ENCODE results near the gene ANKHD1. TPM values are rescaled to one million over a fixed set of nuclear protein-coding genes. Genes with fewer than 3 reads are reported as not detected.

ANKHD1 gene
- total and polyA plus RNA-seq, 11 donors, result 41.4 to 78.8 (median 58.1) TPM

DNA sequence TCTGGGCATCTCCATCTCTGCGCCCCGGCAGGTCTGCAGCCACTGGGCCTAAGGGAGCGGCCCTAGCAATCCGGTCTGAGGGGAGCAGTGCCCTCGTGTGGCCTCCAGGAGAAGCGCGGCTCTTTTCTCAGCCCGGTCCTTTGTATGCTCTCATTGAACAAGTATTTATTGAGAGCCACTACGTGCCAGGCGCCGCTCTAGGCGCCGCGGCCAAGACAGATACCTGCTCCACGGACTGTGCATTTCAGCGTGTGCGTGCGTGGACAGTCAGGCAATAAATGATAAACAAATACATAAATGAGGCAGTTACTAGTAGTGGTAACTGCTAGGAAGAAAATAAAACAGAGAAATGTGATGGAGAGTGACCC, 43.9 kb upstream of the ANKHD1 start:
- peak overlapping the region in 7 of 12 donors; percentile 3 to 36 (median 10) for H3K4me3 ChIP-seq
- WGBS, 4 donors, result 0 to 2% (median 0%) methylated on average over 12 to 18 of the region's 18 CpGs

DNA sequence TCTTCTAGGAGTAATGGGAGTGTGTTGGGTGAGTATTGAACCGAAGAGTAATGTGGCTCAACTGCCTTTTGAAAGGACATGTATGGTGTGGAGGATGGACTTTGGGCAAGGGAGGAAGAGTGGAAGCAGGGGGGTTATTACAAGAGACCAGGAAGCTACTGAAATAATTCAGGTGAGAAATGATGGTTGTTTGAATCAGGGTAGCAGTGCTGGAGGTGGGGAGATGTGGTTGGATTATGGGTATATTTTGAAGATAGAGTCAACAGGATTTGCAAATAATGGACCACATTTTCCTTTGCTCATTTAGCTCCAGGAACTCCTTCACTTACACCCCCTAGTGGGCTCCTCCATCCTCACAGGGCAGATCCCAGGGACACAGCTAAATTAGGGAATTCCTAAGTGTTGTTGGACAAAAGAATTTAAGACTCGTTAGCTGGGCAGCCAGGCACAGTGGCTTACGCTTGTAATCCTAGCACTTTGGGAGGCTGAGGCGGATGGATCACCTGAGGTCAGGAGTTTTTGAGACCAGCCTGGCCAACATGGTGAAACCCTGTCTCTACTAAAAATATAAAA, 42.8 kb upstream of the ANKHD1 start:
- intact Hi-C loops (cut with DNase I), result loop anchor here in 5 of 10 donors (5.0 to 10.0 kb wide), 2 partner anchors 192 to 284 kb away; no protein-coding TSS in a partner anchor
- Histone ChIP-seq H3K36me3 (no peaks in the 10 kb centered on the region), H3K27ac (no peak overlapping the region), H3K9me3 (no peaks in the 10 kb centered on the region), H3K4me1 (peaks cover 0 to 22% (median 11%) of the 10 kb centered on the region in 12 donors), H3K4me3 (no peak overlapping the region), H3K27me3 (no peaks in the 10 kb centered on the region)
- TF ChIP-seq, protein P1, sequence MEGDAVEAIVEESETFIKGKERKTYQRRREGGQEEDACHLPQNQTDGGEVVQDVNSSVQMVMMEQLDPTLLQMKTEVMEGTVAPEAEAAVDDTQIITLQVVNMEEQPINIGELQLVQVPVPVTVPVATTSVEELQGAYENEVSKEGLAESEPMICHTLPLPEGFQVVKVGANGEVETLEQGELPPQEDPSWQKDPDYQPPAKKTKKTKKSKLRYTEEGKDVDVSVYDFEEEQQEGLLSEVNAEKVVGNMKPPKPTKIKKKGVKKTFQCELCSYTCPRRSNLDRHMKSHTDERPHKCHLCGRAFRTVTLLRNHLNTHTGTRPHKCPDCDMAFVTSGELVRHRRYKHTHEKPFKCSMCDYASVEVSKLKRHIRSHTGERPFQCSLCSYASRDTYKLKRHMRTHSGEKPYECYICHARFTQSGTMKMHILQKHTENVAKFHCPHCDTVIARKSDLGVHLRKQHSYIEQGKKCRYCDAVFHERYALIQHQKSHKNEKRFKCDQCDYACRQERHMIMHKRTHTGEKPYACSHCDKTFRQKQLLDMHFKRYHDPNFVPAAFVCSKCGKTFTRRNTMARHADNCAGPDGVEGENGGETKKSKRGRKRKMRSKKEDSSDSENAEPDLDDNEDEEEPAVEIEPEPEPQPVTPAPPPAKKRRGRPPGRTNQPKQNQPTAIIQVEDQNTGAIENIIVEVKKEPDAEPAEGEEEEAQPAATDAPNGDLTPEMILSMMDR (IDR thresholded peaks at IDR 0.05), result peak in 8 of 12 donors; percentile 9 to 49 (median 34)
- no peak for TF ChIP-seq POLR2A (IDR thresholded peaks at IDR 0.05)
- DNase-seq, result no peak
- WGBS, 4 donors, result 70 to 75% (median 73%) methylated on average over 4 of the region's 4 CpGs
- no peak for ATAC-seq

More for the DNA sequence above, 43.9 kb upstream of the ANKHD1 start:
- no peak for TF ChIP-seq POLR2A (IDR thresholded peaks at IDR 0.05)
- TF ChIP-seq, protein P1 (IDR thresholded peaks at IDR 0.05), result peak; percentile 84 to 97 (median 90)
- H3K27me3 ChIP-seq, result no peaks in the 10 kb centered on the region
- ATAC-seq (peak; percentile 82 to 94 (median 94)), DNase-seq (peak; percentile 78 to 88 (median 82))
- intact Hi-C loops (cut with DNase I), result loop anchor here in 5 of 10 donors (2.0 to 10.0 kb wide), 3 partner anchors 183 to 283 kb away; partner anchors contain the start of gene CYSTM1 (in 1 of the 5)
- H3K4me1 ChIP-seq, result peaks cover 0 to 16% (median 7%) of the 10 kb centered on the region in 12 donors
- no peaks in the 10 kb centered on the region for H3K36me3 ChIP-seq
- H3K9me3 ChIP-seq, result no peaks in the 10 kb centered on the region
- H3K27ac ChIP-seq, result peak overlapping the region in 1 of 12 donors; percentile 0

DNA sequence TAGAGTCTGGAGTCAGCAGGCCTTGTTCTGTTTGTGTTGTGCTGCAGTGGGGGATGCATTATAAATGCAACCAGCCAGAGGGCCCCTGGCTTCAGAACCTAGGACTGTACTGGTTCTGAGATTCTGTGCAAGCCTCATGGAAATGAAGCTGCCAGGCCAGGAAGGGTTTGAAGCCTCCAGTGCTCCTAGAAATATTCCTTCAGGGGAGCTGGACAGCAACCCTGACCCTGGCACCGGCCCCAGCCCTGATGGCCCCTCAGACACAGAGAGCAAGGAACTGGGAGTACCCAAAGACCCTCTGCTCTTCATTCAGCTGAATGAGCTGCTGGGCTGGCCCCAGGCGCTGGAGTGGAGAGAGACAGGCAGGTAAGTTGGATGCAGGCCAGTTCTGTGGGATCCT, 41.5 kb upstream of the ANKHD1 start, which contains the start of gene SLC4A9:
Gene SLC4A9 (plus strand): TSS at position 94 of the 400 bp plus-strand sequence. CDS start 43 bp downstream, at position 137.
- intact Hi-C loops (cut with DNase I), result loop anchor here in 2 of 10 donors (10.0 kb wide), 1 partner anchor 355 kb away; no protein-coding TSS in a partner anchor
- no peak for DNase-seq
- no peaks in the 10 kb centered on the region for H3K36me3 ChIP-seq
- no peak for ATAC-seq
- peaks cover 0 to 22% (median 11%) of the 10 kb centered on the region in 12 donors for H3K4me1 ChIP-seq
- no peak for TF ChIP-seq POLR2A (IDR thresholded peaks at IDR 0.05)
- TF ChIP-seq, protein P1 (IDR thresholded peaks at IDR 0.05), result no peak
- no peaks in the 10 kb centered on the region for H3K9me3 ChIP-seq
- no peak within 1 kb of the TSS for H3K27ac ChIP-seq
- WGBS, 4 donors, result 91 to 100% (median 95%) methylated on average over 1 to 2 of the region's 2 CpGs
- H3K27me3 ChIP-seq, result no peaks in the 10 kb centered on the region
- H3K4me3 ChIP-seq, result no peak within 1 kb of the TSS

DNA sequence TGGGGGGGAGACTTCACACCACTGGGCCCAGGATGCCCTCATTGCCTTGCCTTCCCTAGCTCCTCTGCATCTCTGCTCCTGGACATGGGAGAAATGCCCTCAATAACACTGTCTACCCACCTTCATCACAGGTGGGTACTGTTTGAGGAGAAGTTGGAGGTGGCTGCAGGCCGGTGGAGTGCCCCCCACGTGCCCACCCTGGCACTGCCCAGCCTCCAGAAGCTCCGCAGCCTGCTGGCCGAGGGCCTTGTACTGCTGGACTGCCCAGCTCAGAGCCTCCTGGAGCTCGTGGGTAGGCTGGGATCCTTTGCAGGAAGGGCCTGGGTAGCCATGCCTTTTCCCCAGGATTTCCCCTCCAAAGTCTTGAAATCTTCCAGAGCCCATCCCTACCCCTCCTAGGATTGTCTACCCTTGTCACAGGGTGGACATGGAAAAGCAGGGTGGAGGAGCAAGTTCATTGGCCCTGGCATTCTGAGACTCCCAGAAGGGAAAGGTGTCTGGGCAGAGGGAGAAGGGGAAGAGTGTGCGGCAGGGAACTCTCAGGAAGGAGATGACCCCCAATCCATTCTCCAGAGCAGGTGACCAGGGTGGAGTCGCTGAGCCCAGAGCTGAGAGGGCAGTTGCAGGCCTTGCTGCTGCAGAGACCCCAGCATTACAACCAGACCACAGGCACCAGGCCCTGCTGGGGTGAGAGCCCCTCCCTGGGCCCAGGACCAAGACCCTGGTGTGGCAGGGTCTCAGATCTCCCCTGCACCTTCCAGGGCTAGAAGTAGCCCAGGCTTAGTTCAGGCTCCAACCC, 40.8 kb upstream of the ANKHD1 start:
- H3K27me3 ChIP-seq, result no peaks in the 10 kb centered on the region
- peaks cover 0 to 22% (median 11%) of the 10 kb centered on the region in 12 donors for H3K4me1 ChIP-seq
- H3K4me3 ChIP-seq, result no peak overlapping the region
- 72 to 88% (median 79%) methylated on average over 4 to 7 of the region's 7 CpGs for WGBS, 4 donors
- intact Hi-C loops (cut with DNase I), result loop anchor here in 2 of 10 donors (10.0 kb wide), 1 partner anchor 354 kb away; no protein-coding TSS in a partner anchor
- no peaks in the 10 kb centered on the region for H3K9me3 ChIP-seq
- no peak overlapping the region for H3K27ac ChIP-seq
- TF ChIP-seq, protein P1 (IDR thresholded peaks at IDR 0.05), result no peak
- no peak for TF ChIP-seq POLR2A (IDR thresholded peaks at IDR 0.05)
- H3K36me3 ChIP-seq, result no peaks in the 10 kb centered on the region
- no peak for DNase-seq
- ATAC-seq, result no peak

Measured in heart left ventricle (tissue), 16 donors.